Femur (tissue), 1 donor: Measurements from ENCODE around the gene PITPNM2.

Source experiments
- DNase-seq: peaks from one replicate; pipeline ENCODE4 v3.0.0-alpha.2; 2017

PITPNM2 gene

DNA sequence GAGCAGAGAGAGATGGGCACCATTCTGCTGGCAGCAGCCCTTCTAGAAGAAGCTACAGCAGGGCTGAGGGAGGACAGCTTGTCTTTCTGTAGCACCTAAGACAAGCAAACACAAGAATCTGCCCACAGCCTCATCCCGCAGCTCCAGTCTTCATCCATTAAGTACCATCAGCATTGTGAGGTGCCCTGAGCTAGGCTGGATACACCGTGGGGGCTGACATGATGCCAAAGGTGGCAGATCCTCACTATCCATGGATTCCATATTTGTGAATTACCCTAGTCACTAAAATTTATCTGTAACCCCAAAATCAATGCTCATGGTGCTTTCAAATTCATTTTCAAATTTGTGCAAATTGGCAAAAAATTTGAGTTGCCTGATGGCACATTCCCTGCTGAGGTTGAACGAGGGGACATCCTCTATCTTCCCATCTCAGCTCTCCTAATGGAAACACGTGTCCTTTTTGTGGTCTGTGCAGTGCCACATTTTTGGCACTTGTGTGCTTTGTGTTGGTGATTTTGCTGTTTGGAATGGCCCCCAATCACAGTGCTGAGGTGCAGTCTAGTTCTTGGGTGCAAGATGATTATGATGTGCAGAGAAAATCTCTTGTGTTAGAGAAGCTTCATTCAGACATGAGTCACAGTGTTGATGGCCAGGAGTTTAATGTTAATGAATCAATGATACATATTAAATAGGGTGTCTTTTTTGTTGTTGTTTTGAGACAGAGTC is 7.0 kb downstream of the PITPNM2 start:
- no peak for DNase-seq

DNA sequence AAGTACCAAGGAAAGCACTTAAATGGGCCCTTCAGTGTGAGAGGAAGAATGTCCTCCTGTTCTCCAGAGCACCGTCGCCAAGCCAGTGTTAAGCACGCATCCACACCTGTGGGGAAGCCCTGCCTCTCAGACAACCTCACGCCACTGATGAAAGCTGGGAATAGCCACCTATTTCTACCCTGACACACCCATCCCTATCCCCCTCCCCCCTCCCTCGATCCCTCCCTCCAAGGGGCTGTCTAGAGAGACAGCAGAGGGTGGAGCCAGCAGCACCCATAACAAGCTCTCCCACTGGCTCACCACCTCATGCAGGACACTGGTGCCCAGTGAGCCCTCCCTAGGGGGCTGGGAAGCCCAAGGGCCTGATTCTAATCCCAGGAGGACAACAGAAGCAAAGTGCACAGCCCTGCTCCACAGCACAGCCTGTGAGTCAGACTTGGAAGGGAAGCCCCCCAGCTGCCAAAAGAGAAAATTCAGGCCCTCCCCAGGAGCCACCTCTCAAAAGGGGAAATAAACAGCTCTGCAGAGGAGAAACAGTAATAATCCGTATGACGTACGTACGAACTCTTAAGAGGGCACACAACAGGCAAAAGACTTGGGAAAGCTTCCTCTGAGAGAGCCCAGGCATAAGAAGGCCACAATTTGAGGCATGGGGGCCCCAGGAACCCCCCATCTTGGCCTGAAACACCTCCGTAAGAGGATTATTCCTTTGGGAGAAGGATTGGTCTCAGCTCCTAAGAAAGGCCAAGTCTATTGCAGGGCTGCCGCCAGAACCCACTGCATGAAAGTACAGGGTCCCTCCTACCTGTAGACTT is 7.8 kb downstream of the PITPNM2 start:
- DNase-seq: peak; percentile 25

DNA sequence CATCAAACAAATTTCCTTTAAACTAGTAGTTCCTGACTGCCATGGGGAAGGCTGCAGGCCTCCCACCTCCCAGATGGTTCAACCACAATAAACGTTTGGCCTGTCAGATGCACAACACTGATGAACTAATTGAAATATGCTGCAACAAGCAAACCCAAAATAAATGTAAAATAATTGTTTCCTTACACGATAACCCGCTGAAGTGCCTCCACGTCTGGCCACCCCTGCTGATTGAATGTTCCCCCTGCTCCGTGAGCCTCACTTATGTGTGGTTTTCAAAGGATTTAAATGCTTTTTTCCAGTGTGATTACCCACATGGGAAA is 8.4 kb downstream of the PITPNM2 start:
- DNase-seq: no peak

DNA sequence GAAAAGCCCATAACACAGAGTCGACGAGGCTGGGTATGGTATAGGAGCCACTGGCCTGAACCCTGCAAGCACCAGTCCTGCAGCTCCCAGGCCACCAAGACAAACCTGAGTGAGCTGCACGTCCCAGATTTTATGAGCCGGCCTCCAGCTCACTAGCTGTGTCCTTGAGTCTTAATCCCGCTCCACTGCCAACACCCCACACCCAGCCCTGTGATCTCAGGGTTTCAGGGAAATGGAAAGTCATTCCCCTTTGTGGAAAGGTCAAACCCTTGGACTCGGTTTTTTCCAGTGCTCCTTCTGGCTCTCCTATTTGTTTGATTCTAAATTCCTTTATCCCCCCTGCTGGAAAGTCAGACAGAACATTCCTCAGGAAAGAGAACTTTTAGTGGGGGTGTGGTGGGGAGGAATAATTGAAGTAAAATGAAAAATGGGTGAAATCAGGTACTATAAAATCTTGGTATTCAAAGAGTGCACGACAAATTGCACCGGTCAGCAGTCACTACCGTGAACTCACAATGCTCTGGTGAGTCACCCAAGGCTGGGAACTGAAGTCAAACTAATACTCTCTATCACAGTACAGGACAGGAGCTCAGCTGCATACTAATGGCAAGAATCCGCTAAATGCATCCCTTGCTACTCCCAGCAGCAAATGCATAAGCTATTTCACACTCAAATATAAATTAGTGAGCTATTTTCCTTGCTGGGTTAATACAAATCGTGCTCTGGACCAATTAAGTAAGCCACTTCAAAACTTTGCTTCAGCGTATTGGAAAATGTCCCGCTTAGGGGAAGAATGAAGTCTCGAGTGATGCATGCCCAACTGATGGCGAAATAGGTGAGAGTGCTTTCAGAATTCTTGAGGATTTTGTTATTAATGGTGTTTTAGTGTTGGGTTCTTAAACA is 9.0 kb downstream of the PITPNM2 start:
- DNase-seq: peak; percentile 41

DNA sequence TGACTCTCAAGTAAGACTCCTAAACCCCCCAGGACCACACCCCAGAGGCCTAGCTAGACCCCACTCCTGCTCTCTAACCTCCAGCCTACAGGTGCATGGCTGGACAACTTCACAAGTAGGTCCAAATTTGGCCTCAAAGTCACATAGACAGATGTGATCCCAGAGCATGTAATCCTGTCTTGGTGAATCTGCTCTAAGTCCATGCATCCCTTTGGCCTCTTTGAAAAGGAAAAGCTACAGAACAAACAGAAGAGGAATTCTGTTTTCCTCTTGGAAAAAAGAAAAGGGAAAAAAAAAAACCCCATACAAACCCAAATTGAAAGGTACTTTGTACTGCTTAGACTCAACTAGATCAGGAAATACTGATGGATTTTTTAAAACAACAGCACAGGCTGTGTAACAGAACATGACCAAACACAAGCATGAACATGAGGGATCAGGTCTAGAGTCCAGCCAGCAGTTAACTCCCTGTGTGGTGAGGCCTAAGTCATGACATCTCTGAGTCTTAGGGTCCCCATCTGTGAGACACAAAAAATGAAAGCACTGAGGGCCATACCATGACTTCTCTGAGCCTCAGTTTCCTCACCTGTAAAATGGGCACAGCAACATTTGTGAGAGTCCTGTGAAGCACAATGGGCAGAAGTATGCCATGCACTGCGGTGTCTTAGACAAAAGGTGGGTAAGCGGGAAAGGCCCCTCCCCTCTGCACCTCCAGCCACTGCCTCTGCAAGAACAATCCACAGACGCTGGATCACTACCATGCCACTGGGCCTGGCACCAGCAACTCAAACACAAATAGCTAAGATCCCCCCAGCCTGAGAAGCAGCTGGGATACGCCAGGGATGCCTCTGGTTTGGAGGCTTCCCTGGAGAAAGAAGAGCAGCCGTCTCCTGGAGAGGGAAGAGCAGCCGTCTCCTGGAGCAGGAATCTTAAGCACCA is 9.9 kb downstream of the PITPNM2 start:
- DNase-seq: no peak

DNA sequence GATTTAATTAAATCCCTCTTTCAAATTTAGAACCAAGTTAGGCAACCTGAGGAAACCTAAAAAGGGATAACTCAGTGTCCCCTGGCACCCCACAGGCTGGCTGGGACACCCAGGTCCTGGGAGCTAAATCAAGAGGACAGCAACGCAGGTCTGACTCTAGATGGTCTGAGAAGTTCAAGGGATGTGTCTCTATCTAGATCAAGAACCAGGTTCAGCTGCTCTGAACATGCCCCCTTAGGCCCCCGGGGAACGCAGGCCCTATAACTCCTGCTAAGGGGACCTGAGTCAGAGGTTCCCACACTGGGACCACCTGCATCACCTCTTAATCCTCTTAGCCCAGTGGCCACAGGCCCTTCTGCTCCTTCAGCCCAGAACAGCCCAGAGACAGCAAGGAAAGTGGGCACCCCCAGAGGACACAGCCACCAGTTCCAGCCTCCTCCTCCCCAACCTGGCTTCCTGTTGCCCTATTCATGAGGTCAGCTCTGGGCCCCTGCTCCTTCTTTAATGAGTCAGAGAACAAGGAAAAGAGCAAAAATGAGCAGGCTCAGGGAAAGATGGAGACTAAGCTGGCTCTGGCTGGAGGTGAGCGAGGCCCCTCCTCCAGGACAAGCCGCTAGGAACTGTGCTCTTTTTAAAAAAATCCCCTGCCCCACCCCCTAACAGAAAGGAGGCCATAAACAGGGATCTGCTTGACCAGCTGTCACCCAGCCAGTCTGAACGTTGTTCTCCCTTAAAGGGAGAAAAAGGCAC is 10.8 kb downstream of the PITPNM2 start:
- peak; percentile 46 for DNase-seq

DNA sequence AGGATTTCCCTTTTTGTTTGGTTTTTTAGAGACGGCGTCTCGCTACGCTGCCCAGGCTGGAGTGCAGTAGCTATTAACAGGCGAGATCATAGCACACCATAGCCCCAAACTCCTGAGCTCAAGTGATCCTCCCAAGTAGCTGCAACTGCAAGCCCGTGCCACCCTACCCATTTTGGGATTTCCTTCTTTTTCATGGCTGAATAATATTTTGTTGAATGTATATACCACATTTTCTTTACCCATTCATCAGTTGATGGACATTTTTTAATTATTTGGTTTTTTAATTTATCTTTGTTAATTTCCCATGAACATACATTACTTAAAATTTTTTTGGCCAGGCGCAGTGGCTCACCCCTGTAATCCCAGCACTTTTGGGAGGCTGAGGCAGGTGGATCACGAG is 15.2 kb downstream of the PITPNM2 start:
- DNase-seq: no peak

DNA sequence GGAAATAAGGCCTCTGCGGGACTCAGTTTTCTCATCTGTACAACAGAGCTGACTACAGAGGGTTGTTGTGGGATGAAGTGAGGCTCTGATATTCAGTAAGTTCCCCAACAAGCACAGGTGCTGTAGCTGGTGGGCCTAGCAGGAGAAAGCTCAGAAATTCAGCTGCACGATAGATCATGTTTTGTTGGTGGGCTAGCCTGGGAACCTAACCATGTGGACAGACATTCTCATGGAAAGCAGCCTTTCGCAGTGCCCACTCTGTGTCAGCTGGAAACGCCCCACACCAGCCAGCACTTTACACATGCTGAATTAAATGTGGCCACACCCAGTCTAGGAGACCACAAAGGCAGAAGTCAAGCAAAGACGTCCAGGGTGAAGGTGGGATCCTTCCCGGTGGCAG is 16.1 kb downstream of the PITPNM2 start:
- no peak for DNase-seq

DNA sequence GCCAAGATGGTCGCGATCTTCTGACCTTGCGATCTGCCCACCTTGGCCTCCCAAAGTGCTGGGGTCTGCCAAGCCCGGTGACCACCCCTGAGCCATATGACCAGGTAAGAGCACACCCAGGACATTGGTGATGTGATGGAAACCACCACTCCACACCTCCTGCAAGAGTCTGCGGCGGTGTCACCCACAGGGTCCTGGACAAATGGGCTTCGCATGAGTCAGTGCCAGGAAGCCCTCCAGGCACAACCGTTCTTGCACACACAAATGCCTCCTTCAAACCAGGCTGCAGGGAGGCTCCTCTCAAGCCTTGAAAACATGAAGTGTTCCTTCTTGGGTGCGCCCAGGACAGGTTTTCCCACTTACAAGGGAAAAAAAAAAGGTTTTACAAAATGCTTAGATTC is 16.6 kb downstream of the PITPNM2 start:
- DNase-seq: no peak

DNA sequence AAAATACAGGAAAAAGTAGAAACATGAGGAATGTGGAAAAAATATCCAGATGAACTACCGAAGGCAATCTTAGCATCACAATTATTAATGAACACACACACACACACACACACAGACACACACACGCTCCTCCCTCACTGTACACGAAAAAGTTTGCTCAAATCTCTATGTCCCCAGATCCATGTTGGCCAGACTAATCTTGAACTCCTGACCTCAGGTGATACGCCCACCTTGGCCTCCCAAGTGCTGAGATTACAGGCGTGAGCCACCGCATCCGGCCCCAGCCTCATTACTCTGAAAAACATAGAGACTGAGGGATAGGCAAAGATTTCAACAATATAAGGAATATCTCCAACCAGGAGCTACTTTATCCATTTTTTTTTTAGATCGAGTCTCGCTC is 17.2 kb downstream of the PITPNM2 start:
- DNase-seq: no peak

DNA sequence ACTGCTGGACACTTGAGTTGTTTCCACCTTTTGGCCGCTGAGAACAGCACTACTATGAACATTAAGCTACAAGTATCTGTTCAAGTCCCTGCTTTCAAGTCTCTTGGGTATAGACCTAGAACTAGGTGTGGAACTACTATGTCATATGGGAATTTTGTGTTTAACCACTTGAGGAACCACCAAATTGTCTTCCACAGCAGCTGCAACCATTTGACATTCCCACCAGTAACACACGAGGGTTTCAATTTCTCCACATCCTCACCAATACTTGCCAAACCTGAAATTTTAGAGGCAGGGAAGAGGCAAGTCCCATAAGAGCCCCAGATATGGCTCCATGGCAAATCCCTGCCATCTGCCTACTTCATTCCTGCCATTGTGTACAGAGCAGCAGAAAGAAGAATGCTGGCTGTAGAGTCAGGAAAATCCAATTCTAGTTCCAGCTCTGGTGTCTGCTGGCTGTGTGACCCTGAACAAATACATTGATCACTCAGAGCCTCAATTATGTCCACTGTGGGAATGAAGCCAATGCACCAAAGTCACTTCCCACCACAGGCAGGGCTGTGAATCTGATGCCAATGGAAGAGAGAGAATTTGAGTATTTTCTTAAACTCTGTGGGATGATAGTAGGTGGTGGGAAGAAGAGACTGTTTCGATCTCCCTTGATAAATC is 17.8 kb downstream of the PITPNM2 start:
- DNase-seq: no peak

DNA sequence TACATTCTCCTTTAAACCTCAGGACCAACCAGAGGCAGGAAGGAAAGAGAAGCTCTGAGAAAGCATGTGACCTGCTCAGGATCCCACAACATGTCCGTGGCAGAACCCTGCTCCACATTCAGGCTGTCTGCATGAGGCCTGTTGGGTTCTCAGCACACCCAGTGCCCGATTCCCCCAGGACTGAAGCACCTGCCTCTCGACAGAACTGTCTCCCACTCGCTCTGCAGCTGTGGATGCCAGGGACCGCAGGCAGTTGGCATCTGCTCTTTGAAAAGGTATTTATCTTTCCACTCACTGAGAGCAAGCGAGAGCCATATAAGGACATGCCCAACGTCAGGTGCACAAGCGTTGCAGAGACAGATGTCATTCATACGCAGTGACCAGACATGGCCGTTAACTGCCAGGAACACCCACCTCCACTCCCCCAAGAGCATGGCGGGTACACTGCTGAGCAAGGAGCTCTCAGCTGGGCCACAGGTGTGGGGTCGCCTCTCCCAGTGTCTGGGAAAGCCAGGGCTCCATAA is 18.9 kb downstream of the PITPNM2 start:
- DNase-seq: peak; percentile 49

DNA sequence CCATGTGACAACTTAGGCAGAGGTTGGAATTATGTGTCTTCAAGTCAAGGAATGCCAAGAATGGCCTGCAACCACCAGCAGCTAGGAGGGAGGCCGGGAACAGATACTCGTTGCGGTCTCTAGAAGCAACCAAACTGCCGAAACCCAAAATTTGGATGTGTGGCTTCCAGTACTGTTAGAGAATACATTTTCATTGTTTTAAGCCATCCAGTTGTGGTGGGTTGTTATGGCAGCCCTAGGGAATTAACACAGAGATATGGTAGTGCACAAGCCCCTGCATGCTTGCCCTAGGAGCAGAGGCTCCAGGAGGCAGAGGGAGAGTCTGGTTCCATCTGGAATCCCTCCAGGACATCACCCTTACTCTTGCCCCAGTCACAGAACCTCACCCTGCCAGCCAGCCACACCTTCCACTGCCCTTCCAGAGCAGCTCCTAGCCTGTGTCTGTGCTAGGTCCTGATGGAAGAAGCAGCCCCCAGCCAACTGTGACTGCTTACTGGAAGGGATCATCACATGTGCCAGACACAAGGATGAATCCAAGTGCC is 19.5 kb downstream of the PITPNM2 start:
- DNase-seq: peak; percentile 43

DNA sequence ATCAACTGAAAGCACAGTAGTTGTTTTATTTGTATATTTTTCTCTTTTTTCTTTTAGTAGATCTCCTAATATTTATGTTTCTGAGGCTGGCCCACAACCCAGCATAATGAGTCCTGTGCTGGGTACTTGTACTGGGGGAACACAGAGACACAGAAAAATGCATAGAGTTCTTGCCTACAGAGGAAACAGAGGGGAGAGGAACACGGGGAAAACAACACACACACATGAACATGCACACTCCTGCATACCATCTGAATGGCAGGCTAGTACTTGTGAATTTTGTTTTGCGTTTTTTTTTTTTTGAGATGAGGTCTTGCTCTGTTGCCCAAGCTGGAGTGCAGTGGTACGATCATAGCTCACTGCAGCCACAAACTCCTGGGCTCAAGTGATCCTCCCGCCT is 21.3 kb downstream of the PITPNM2 start:
- DNase-seq: no peak

DNA sequence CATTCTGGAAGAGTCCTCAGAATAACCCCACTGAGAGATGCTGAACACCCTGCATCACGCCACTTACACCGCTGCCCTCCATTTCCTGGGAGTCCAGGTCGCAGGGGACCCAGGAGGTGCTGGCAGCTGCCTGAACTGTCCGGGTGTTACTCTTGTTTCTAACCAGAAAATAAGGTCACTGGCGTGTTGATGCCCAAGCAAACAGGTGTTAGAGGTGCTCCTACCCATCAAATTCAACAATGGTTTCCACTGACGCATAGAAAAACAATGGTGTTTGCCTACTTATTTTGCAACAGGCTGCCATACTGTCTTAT is 23.8 kb downstream of the PITPNM2 start:
- no peak for DNase-seq

DNA sequence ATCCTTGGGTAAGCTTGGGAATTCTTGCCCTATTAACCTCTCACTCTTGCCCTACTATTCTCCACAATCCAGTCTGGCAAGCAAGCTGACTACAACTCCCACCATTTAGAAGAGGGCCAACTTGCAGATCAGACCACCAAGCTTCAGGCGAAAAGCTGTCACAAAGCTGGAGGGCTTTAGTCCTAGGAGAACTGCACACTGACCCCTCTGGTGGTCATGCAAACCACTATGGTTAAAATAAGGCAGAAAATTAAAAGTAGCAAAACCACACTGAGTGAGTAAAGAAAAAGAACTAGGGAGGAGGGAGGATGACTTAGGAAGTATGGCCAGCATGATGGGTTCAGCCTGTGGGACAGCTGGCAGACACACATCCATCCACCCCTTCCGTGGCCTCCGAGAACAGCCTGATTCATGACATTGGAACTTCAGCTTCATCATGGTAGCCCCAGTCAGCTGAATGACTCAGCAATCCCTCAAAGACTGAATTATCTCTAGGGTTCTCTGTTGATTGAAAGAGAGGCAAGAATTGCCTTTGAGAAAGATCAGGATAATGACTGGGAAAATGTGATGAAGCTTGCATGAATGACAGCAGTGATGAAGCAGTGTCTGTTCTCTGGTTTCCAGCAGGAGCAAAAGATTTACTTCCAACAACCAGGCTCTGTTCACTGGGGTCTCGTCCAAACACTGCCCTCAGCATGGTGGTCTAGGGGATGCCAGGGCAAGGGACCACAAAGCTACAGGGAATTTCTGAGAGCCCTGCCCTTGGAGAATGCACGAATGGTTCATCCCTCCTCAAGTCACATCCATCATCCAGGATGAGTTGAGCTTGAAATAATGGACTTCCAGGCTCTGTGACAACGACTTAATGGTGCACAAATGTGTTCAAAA is 24.4 kb downstream of the PITPNM2 start:
- peak; percentile 74 for DNase-seq

DNA sequence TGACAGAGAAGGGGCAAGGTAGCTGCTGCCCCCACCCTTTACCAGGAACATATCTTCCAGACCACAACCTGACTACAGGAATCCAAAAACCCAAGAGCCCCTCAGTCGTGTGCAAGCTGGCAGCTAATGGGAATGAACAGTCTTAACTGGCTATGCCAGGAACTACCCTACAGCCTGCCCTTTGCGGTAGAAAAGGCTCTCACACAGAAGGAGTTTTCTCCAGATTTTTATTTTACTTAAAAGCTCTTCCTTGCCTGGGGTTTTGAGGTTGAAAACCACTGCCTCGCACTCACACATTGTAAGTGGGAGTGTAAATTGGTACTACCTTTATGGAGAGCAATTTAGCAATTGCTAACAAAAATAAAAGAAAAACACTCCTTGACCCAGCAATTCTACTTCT is 28.3 kb downstream of the PITPNM2 start:
- DNase-seq: no peak

DNA sequence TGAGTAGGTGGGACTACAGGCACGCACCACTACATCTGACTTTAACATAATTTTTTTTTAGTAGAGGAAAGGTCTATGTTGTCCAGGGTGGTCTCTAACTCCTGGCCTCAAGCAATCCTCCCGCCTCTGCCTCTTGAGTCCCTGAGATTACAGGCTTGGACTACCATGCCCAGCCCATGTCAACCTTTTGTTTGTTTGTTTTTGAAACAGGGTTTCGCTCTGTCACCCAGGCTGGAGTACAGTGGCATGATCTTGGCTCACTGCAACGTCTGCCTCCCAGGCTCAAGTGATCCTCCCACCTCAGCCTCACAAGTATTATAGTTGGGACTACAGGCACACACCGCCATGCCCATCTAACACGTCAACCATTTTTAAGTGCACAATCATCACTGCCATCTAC is 29.2 kb downstream of the PITPNM2 start:
- no peak for DNase-seq

DNA sequence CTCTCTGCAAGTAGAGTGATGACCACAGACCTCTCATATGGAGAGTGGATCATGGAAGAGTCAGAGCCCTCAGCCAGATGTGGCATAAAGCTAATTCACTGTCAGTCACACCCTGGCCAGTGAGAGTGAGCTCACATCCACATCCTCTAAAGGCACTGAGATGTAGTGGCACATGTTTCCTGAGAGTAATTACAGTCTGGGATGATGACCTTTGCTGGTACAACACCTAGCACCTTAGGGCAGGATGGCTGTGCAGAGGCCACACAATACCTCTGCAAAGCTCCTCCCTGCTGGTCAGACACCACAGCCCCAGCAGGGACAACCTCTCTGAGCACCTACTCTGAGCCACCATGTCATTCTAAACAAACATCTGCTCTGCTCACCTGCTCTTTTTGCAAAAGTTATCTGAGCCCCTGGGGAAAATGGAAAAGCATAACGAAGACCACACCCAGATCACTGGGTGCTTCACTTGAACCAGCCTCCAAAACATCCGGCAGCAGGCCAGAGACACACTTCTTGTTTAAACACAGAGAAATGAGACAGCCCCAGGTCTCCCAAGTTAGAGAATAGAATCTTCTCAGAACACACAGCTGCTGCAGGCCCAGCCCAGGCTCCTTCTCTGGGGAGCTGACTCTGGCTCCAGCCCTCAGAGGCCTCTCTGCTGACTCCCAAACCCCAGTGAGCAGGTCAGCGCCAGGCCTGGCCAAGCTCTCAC is 30.3 kb downstream of the PITPNM2 start:
- no peak for DNase-seq
